HG03280 (cell line): ENCODE data around the gene PRKG1.
A peak's percentile ranks its signal among the peaks of the same experiment; 100 is the strongest.

Source experiments
- ATAC-seq: cut with Tn5 transposase; IDR thresholded peaks from one replicate; pipeline ENCODE4 v1.9.1; 2021; ENCODE audit warnings: mild to moderate bottlenecking, moderate library complexity; ENCODE audit not compliant: unreplicated experiment

The PRKG1 gene

DNA sequence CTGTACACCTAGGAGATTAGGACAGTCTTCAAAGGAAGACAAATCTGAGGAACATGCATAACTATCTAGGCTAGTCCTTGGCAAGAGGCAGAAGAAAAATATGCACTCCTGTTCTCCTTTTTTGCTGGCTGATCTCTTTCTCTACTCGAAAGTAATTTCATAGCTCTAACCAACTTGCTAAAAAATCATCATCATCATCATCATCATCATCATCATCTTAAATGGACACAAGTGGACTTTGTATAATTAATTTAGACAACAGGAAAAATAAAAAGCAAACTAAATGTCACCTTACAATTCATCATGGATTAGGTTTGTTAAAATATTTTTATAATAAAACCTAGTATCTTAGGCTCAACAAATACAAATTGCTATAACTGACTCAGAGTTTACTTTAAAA, 1192.6 kb downstream of the PRKG1 start:
- no peak for ATAC-seq

DNA sequence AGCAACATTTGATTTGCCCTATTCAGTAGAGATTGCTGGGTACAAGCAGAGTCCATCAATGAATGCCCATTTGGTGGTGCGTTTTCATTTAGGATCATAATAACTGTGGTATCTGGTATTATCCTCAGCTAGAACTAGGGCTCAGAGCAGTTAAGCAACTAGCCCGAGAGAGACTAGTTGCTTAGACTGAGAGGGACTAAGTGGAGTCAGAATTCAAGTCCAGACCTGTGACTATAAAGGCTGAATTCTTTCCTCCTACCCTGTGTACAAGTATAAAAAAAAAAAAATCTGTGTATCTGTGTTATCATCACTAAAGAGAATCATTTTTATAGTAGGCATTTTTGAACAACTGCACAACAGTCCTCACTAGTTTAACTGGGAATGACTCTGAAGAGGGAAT, 1194.5 kb downstream of the PRKG1 start:
- ATAC-seq = no peak

DNA sequence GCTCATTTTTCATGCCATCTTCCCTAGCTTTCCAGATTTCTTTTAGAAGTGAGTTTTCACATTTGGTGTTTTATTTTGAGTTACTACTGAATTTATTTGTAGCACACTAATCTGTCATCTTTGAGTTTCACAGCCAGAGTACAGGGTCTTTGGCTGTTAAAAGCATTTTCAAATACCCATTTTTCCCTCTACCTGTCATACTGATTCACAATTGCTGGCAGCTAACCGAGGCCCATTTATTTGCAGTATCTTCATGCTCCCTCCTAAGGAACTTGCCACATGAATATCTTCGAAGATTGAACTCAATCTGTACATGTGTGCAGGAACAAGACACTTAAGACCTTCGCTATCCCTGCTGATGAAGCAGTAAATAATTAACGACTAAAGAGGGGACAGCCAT, 1194.9 kb downstream of the PRKG1 start:
- no peak for ATAC-seq

DNA sequence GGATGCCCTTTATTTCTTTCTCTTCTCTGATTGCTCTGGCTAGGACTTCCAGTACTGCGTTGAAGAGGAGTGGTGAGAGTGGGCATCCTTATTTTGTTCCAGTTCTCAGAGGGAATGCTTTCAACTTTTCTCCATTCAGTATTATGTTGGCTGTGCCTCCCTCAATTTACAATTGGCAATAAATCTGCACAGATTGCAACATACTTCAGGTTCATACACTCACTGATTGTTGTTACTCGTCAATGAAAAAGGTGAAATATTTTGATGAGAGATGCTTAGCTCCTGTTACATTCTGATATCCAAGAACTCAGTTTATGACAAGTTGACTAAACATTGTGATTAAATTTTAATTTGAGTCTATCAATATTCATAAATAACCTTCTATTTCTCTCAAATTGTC, 1201.9 kb downstream of the PRKG1 start:
- ATAC-seq = no peak

DNA sequence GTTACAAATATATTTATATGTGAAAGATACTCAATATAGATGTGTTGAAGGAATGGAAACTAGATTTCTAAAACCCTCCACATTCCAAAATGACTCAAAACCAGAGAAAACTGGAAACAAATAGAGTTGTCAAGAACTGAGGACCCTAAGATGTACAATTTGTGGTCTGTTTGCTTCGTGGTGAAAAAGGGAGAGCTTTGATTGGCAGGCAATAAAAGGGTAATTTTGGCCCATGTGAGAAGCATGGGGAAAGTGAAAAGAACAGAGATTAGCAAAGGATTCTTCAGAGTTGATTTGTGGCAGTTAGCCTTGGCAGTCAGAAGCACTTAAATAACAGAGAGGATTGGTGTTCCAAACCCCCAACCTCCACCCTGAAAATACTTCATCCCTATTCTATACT, 1202.7 kb downstream of the PRKG1 start:
- ATAC-seq = no peak

DNA sequence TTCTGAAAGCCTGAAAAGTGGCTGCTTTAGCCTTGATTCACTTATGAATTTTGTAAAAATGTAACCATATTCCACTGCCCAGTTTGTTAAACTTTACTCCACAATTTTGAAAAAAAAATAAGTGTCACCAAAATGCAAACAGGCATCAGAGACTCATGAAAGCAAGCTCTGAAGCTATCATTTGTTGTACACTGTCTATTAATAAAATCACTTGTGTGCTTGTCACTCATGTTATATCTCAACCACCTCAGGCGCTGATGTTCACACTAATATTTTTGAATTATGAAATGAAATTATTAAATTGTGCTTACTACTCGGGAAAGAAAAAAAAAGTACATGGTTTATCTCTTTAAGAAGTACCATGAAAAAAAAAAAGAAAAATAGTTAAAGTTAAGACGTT, 1205.3 kb downstream of the PRKG1 start:
- no peak for ATAC-seq

DNA sequence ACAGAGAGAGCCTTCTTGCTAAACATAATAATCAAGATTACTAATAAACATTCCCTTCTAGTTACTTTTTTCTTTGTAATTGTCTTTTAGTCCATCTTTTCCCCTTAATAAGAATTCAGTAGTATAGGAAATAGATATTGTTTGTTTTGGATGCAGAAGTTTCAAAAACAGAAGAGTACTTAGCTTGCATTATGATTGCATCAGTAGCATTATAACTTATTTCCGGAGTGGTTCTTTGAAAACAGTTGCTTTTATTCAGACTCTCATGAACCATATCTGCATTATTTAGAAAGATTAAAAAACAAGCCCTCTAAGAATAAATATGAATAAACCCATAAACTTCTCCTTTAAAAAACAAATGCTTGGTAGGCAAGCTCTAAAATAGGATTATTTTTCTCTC, 1205.8 kb downstream of the PRKG1 start:
- no peak for ATAC-seq

DNA sequence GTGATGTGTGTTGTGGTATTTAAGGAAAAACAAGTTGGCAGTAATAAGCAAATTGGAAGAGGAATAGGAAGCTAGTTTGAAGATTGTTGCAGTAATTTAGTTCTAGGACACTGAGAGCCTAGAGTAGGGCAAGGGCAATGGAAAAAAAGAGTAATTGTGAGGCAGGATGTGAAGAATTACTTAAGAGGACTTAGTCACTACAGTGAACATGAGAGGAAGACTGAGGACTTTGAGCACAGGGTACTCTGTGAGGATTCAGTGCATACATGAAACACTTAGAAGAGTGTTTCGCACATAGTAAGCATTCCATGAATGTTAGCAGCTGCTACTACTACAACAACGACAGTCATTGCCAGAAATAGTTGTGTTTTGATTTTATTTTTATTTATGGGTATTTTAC, 1208.9 kb downstream of the PRKG1 start:
- ATAC-seq = no peak

DNA sequence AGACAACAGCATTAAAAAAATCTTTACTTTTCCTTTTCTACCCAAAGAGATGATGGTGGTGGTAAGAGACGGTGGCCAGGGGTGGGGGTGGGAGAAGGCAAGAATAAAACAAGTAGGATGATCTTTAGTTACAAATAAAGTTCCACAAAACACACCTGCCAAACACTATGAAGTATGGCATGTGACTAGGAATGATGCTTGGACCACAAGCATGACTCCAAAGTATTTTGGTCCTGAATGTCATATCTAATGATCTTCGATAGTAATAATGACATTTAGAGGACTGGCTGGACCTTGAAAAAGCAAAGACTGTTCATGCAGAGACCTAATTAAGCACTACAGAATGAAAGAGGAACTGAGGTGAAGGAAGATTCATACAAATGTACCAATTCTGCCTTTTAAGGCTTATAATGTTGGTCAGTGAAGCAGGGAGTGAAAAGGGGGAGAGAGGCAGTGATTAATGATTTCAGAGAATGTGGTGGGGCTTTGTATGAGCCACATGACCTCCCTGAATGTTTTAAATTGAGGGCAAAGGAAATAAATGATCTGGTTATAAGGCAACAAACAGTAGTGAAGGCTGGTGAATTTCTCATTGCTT, 1210.2 kb downstream of the PRKG1 start:
- ATAC-seq = no peak

DNA sequence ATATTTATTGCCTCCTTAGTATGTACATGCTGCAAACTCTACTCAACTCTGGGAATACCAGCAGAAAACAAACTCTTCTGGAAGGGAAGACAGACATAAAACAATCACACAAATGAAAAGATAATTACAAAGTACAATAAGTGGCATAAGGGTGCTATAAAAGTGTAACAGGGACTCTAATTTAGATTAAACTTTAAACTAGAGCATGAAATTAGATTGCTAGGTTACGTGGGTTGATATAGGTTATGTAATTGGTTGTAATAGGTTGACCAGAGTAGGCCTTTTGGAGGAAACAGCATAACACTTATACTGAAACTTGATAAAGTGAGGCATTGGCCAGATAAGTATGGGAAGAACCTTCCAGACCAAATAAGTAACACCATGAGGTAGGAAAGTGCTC, 1213.6 kb downstream of the PRKG1 start:
- ATAC-seq = no peak

DNA sequence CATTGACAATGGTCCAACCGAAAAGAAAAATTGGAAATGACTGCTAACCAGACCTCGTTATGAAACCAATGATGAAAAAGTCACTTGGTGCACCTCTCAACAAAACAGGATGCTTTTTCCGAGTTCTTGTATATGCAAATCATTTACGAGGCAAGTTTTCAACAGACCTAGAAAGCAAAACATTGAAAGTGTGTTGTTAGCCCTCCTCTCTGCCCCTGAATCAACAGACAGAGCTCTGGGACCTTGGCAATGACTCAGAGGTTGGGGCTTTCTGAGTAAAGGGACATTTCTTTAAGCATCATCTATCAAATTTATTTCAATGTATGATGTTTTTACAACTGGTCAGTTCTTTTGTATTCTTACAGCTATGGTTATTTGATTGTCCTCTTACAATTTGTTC, 1223.5 kb downstream of the PRKG1 start:
- no peak for ATAC-seq

DNA sequence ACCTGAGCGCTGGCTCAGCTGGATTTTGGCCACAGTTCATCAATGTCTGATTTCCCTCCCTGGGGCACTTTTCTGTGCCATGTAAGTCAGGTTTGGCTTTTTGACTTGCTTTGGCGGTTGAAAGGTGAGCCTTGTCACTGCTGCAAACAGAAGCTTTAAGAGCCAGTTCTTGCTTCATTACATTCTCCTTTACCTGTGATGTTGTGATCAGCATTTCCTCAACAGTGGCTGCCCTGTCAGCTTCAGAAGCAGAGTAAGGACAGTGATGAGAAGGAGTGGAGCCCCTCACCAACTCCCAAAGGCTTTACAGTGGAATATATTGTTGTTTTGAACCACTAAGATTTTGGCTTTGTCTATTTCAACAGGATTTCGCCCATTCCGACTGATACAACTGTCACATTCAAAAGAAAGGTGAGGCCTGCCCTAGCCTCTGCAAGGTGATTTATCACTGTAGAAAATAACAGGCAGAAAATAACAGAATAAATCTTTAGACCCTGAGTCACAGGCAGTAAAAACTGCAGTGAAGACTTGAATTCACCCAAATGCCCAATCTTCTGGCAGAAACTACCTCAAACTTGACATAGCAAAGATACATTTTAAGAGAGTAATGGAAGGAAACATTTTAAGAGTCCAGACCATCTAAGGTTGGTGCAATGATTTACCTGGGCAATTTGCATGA, 1226.5 kb downstream of the PRKG1 start:
- ATAC-seq = no peak

DNA sequence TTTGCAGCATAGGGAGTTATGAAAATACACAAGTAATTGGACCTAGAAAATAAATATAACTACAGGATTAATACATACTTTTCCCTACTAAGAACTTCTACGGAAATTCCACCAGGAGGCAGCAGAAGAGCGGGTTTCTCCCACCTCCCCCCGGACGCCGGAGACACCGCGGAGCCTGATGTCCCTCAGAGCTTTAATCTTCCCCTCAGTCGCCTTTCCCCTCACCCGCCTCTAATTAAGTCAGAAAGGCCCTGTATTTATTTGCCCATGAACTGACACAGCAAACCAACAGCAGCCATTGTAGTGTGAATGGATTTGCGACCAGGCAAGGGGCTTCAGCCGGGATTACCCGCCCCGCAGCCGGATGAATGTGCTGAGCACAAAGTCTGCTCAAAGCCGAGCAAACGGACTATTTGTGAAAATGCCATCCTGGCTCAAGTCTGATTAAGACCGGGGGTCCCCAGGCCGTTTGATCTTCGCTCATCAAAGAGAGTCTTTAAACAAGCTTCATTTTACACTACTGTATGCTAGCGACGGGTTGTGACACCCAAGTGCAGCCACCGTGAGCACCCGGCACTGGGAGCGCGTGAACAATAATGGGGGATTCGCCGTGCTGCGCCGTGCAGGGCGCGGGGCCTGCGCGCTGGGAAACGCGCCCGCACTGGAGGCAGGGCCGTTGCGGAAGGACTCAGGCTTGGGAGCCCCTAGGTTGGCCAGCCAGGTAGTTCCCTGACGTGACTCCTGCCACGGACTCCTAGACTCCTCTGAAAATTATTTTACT, 1234.2 kb downstream of the PRKG1 start:
- peak; percentile 85 for ATAC-seq

DNA sequence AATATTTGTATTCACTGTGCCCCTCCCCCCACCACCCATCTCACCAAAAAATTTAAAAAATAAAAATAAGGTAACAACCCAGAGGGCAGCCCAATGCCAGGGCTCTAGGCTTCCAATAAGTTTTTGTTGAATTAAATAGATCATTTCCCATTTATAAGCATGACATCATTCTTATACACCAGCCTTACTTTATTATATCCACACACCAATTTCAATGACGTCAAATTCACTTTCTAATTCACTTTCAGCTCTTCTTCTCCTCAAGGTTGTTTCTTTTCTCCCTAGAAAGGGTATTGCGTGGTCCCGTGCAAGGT, 1238.6 kb downstream of the PRKG1 start:
- no peak for ATAC-seq

DNA sequence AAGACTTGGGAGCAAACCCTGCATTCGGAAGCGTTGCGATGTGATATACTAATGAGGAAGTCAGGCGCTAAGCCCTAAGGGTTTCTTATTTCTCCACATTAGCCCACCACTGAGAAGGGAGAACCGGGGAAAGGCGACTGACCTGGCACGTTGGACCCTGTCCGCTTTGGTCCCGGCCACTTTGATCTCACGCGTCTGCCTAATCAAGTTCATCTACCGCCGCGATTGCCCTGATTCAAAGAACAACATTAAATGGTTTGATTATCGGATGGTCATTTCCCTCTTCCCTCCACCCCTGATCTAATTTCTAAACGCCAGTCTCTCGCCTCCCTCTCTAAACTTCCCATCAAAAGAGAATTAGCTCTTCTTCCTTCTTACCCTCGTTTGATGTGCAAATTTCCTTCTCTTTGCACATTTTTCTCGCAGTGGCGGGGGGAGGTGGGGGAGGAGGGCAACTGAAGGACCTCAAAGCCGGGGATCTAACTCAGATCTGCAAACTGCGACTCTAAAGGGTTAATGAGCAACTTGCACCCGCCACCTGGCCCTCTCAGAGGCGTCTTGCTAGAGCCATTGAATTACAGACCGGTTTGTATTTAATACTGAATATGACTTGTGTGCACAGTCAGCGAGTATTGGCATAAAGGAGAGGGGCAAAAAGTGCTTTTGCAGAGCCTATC, 1239.1 kb downstream of the PRKG1 start:
- ATAC-seq = no peak

DNA sequence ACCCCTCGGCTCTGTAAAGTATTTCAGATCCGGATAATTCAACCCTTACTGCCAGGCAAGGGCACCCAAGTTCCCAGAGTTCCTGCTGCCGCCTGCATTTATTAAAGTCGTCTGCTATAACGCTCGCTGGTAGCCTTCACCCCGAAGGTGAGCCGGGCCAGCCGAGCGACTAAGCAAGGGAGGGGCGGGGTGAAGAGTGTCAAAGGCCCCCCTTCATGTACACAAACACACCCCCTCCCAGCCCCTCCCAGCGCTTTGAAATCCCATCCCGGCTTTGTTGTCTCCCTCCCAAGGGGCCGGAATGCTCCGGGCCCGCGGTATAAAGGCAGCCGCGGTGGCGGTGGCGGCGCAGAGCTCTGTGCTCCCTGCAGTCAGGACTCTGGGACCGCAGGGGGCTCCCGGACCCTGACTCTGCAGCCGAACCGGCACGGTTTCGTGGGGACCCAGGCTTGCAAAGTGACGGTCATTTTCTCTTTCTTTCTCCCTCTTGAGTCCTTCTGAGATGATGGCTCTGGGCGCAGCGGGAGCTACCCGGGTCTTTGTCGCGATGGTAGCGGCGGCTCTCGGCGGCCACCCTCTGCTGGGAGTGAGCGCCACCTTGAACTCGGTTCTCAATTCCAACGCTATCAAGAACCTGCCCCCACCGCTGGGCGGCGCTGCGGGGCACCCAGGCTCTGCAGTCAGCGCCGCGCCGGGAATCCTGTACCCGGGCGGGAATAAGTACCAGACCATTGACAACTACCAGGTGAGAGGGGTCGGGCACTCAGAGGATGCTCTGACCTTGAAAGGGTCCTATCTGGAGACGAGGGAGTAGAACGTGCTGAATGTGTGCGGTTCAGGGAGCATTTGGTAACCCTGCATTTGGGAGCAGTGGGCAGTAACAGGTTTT, 1239.9 kb downstream of the PRKG1 start, which contains the start of gene DKK1:
DKK1 (plus strand) TSS at position 349 of the 889 bp plus-strand sequence; CDS start at position 503, 154 bp downstream.
- peak; percentile 43 for ATAC-seq

DNA sequence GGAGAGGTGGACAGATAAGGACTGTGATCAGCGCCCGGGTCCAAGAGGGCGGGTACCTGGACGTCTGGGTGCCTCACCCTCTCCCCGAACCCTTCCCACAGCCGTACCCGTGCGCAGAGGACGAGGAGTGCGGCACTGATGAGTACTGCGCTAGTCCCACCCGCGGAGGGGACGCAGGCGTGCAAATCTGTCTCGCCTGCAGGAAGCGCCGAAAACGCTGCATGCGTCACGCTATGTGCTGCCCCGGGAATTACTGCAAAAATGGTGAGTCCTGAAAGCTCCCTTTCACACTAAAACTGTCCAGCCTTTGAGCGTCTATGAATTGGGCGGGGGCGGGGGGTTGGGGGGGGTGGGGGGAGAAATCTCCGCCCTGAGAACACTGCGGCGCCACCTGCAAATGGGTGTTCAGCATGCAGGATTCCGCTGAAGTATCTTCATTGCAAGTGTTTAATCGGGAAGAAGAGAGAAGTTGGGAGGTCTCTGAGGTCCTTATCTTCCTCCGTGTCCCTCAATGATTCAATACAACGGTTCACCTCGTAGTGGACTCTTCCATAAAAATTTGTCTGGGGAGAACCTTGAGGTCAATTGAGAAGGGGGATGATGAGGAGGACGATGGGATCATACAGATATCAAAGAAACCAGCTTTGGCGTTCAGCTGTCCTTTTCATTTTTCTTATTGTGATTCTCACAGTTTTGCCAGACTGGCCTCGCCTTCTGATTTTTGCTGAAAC, 1240.7 kb downstream of the PRKG1 start:
- no peak for ATAC-seq

DNA sequence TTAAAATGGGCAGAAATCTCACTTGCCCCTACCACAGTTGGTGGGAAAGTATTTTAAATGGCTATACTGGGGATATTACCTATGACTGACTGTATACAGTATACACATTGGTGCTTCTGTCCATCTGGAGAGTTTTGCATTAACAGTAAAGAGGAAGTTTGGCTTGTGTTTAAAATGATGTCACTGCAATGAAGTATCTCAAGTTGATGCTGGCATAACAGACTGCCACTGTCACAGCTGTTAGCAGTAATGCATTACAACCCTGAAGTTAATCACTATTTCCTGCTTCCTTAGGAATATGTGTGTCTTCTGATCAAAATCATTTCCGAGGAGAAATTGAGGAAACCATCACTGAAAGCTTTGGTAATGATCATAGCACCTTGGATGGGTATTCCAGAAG, 1241.7 kb downstream of the PRKG1 start:
- no peak for ATAC-seq

DNA sequence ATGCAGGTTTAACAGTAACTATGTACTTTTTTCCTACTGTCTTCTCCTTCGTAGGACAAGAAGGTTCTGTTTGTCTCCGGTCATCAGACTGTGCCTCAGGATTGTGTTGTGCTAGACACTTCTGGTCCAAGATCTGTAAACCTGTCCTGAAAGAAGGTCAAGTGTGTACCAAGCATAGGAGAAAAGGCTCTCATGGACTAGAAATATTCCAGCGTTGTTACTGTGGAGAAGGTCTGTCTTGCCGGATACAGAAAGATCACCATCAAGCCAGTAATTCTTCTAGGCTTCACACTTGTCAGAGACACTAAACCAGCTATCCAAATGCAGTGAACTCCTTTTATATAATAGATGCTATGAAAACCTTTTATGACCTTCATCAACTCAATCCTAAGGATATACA, 1242.2 kb downstream of the PRKG1 start:
- ATAC-seq = no peak

DNA sequence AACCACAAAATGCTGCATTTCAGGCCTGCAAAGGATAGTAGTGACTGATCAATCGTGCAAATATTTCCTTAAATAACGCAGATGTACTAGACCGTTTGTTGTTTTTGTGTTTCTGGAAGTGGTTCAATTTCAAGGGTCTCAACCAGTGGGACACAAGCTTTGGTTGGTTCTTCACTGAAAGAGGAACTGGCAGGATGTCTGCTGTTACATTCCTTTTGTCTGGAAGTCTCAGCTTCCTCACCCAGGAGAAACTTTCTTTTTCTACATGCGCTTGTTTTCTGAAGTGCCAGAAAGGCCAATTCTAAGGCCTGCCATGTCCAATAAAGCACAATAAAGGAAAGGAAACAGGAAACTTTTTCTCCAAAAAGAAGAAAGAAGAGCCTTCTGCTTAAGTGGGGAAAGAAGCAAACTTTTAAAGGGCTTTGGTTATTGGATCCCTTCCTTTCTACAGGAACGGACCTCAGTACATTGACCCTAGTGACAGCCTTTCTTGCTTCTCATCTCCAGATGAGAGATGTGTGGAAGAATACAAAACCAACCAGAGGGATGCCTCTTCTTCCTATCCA, 1243.9 kb downstream of the PRKG1 start:
- ATAC-seq = no peak
